ENCODE measurements around the gene SORCS2.

DNA sequence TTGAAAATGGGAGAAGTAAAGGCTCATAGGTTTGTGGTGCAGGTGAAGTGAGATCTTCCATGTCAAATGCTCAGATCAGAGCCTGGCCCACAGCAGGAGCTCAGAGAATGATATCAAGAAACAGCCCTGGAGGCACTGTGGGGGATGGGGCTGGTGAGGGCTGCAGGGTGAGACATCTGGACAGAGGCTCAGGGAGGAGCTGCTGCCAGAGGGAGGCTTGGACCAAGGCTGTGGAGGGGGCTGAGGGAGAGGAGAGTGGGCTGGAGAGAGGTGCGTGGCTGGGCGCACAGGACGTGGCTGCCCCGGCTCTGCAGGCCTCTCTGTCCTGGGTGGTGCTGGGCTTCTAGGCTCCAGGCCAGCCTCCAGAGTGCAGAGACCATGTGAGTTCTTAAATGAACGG, 5.6 kb downstream of the SORCS2 start:
- TF ChIP-seq, protein P1, sequence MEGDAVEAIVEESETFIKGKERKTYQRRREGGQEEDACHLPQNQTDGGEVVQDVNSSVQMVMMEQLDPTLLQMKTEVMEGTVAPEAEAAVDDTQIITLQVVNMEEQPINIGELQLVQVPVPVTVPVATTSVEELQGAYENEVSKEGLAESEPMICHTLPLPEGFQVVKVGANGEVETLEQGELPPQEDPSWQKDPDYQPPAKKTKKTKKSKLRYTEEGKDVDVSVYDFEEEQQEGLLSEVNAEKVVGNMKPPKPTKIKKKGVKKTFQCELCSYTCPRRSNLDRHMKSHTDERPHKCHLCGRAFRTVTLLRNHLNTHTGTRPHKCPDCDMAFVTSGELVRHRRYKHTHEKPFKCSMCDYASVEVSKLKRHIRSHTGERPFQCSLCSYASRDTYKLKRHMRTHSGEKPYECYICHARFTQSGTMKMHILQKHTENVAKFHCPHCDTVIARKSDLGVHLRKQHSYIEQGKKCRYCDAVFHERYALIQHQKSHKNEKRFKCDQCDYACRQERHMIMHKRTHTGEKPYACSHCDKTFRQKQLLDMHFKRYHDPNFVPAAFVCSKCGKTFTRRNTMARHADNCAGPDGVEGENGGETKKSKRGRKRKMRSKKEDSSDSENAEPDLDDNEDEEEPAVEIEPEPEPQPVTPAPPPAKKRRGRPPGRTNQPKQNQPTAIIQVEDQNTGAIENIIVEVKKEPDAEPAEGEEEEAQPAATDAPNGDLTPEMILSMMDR (conservative IDR thresholded peaks at IDR 0.05; ENCODE audit: low read depth, low read length), result no peak
- no peak for TF ChIP-seq EZH2 (IDR thresholded peaks at IDR 0.05; ENCODE audit: low read length, unreplicated experiment)

All from PC-3 (cell line).